IMR-90 (cell line): ENCODE measurements around the gene CPEB1. TPM values are rescaled to one million over a fixed set of nuclear protein-coding genes. Genes with fewer than 3 reads are reported as not detected.

Source experiments
- ATAC-seq: fragments of 200-7000 bp; cut with Tn5 transposase; 2 replicates; pipeline ENCODE4 v1.9.1; 2020; ENCODE audit warnings: low read depth, mild to moderate bottlenecking, moderate library complexity
- BruUV-seq: library from RNA; stranded (reverse); fragments of 400-500 nt; replicated peaks from 2 replicates; lab custom pipeline; 2021; lab: Mats Ljungman, UMichigan
- CTCF ChIA-PET: fragments of 300-600 bp; formaldehyde crosslinking; extraction: SDS; loops from one replicate; lab custom pipeline; 2021; ENCODE audit warnings: antibody characterized with exemption; lab: Yijun Ruan, JAX
- POLR2A ChIA-PET: fragments of 300-600 bp; sonication (Branson Sonifier 250); formaldehyde crosslinking; loops from one replicate; lab custom pipeline; 2022; ENCODE audit warnings: antibody characterized with exemption; ENCODE audit not compliant: unreplicated experiment; lab: Charles Lee
- DNase-seq: peaks from one replicate; pipeline ENCODE4 v3.0.0; 2013
- H2AFZ ChIP-seq: replicated peaks from 2 replicates; pipeline ENCODE3; 2013; ENCODE audit warnings: low read length, mild to moderate bottlenecking; ENCODE audit not compliant: poor library complexity
- H2AK5ac ChIP-seq: 2 replicates; pipeline ENCODE4 v1.6.1; 2013; ENCODE audit warnings: low read depth, low read length, inconsistent platforms
- H2AK9ac ChIP-seq: replicated peaks from 2 replicates; pipeline ENCODE3; 2013; ENCODE audit warnings: mild to moderate bottlenecking, low read depth, low read length, moderate library complexity; ENCODE audit not compliant: poor library complexity
- H2BK120ac ChIP-seq: 2 replicates; pipeline ENCODE4 v1.6.1; 2013; ENCODE audit warnings: low read depth, low read length, inconsistent platforms
- H2BK15ac ChIP-seq: 3 replicates; pipeline ENCODE4 v1.6.1; 2013; ENCODE audit warnings: low read depth, low read length, inconsistent platforms
- H2BK20ac ChIP-seq: 2 replicates; pipeline ENCODE4 v1.6.1; 2013; ENCODE audit warnings: low read depth, mild to moderate bottlenecking, inconsistent platforms, low read length, moderate library complexity
- H2BK5ac ChIP-seq: 2 replicates; pipeline ENCODE4 v1.6.1; 2013; ENCODE audit warnings: mild to moderate bottlenecking, low read depth, low read length, inconsistent platforms; ENCODE audit not compliant: poor library complexity, severe bottlenecking
- H3K14ac ChIP-seq: replicated peaks from 2 replicates; pipeline ENCODE4 v1.6.1; 2013; ENCODE audit warnings: low read depth, low read length, inconsistent platforms
- H3K18ac ChIP-seq: 2 replicates; pipeline ENCODE4 v1.6.1; 2013; ENCODE audit warnings: low read depth, low read length, control low read depth
- H3K23ac ChIP-seq: 2 replicates; pipeline ENCODE4 v1.6.1; 2013; ENCODE audit warnings: low read depth, low read length, inconsistent platforms
- H3K27ac ChIP-seq: 2 replicates; pipeline ENCODE4 v1.5.1; 2013; ENCODE audit warnings: mild to moderate bottlenecking, control low read depth, low read length; ENCODE audit not compliant: insufficient read depth
- H3K27me3 ChIP-seq: 2 replicates; pipeline ENCODE4 v1.6.1; 2013; ENCODE audit warnings: low read length; ENCODE audit not compliant: control insufficient read depth, insufficient read depth
- H3K36me3 ChIP-seq: 2 replicates; pipeline ENCODE4 v1.6.1; 2013; ENCODE audit warnings: low read length, mixed read lengths; ENCODE audit not compliant: control insufficient read depth, insufficient read depth
- H3K4ac ChIP-seq: 2 replicates; pipeline ENCODE4 v1.6.1; 2013; ENCODE audit warnings: low read depth, low read length, inconsistent platforms
- H3K4me1 ChIP-seq: 2 replicates; pipeline ENCODE4 v1.6.1; 2013; ENCODE audit warnings: low read length, mixed read lengths; ENCODE audit not compliant: control insufficient read depth, insufficient read depth
- H3K4me2 ChIP-seq: 2 replicates; pipeline ENCODE4 v1.6.1; 2013; ENCODE audit warnings: low read depth, mild to moderate bottlenecking, control low read depth, low read length, moderate library complexity
- H3K4me3 ChIP-seq: 2 replicates; pipeline ENCODE4 v1.5.1; 2013; ENCODE audit warnings: low read depth, mild to moderate bottlenecking, control low read depth, low read length, moderate library complexity; ENCODE audit not compliant: insufficient read depth
- H3K56ac ChIP-seq: 2 replicates; pipeline ENCODE4 v1.6.1; 2013; ENCODE audit warnings: low read length, inconsistent platforms; ENCODE audit not compliant: insufficient read depth; ENCODE audit errors: extremely low read depth
- H3K79me1 ChIP-seq, 2 experiments: 2 replicates each; pipeline ENCODE4 v1.6.1; 2013; ENCODE audit warnings: low read length in 2 of 2, inconsistent platforms in 1 of 2, low read depth in 1 of 2
- H3K9ac ChIP-seq: 2 replicates; pipeline ENCODE4 v1.6.1; 2013; ENCODE audit warnings: low read depth, low read length, control low read depth
- H3K9me1 ChIP-seq: 2 replicates; pipeline ENCODE4 v1.6.1; 2013; ENCODE audit warnings: low read length, inconsistent platforms; ENCODE audit not compliant: insufficient read depth
- H3K9me3 ChIP-seq: 2 replicates; pipeline ENCODE4 v1.6.1; 2013; ENCODE audit warnings: low read length; ENCODE audit not compliant: control insufficient read depth, insufficient read depth
- H4K20me1 ChIP-seq: 2 replicates; pipeline ENCODE4 v1.6.1; 2013; ENCODE audit warnings: low read length, inconsistent platforms; ENCODE audit not compliant: insufficient read depth
- H4K5ac ChIP-seq: 2 replicates; pipeline ENCODE4 v1.6.1; 2013; ENCODE audit warnings: mild to moderate bottlenecking, low read depth, low read length, control low read depth
- H4K8ac ChIP-seq, 2 experiments: 2 replicates each; pipeline ENCODE4 v1.6.1; 2013; ENCODE audit warnings: low read depth in 2 of 2, low read length in 2 of 2, control low read depth in 1 of 2, inconsistent platforms in 1 of 2
- H4K91ac ChIP-seq: 2 replicates; pipeline ENCODE4 v1.6.1; 2013; ENCODE audit warnings: low read depth, low read length, inconsistent platforms; ENCODE audit not compliant: insufficient read depth
- RCOR1 ChIP-seq: IDR thresholded peaks from 2 replicates; pipeline ENCODE4 v1.6.1; 2012; ENCODE audit warnings: mild to moderate bottlenecking, low read length, improper control_type of control experiment; ENCODE audit not compliant: insufficient replicate concordance
- WGBS, 2 experiments: methylation state at CpG; one replicate each; pipeline versions ENCODE4 v1.1.5 to v1.1.7; 2013; ENCODE audit warnings: missing lambda C conversion rate in 2 of 2; ENCODE audit not compliant: insufficient read length in 1 of 2; ENCODE audit errors: extremely low coverage in 2 of 2; 5-methylcytosine and 5-hydroxymethylcytosine counted together
- dilution Hi-C: fragments of 300-500 bp; cut with HindIII; formaldehyde crosslinking; loops from one replicate; pipeline ENCODE4 v1.14.3; 2018; ENCODE audit warnings: low sequenced_read_pairs; ENCODE audit not compliant: unreplicated experiment
- in situ Hi-C: fragments of 300-500 bp; cut with MboI; formaldehyde crosslinking; loops from 3 replicates; pipeline ENCODE4 v1.14.3; 2019; ENCODE audit warnings: low sequenced_read_pairs, inconsistent platforms, mixed read lengths
- intact Hi-C: fragments of 100-400 bp; cut with micrococcal nuclease; formaldehyde crosslinking; loops from 2 replicates; pipeline ENCODE4 v1.10.0; 2022
- polyA plus RNA-seq, 3 experiments: library from polyadenylated mRNA; depleted of rRNA; stranded (reverse); fragments of >200 nt; gene quantifications; 2 replicates each; pipeline ENCODE4 v1.2.3, GENCODE V29; 2012; ENCODE audit warnings: low replicate concordance in 1 of 3
- total RNA-seq: library from RNA; depleted of rRNA; stranded (reverse); fragments of >200 nt; gene quantifications from 2 replicates; pipeline ENCODE4 v1.2.3, GENCODE V29; 2012

CPEB1 gene
- total and polyA plus RNA-seq, 2 of the 4 experiments (the other 2 are of a cell fraction) = 8.9 to 12.5 TPM

GRCh38 chr15:82554351-82554750 lies 92.8 kb downstream of the CPEB1 start:
- ATAC-seq (no peak), DNase-seq (no peak)
- H3K4me2 ChIP-seq = no peak overlapping the region
- H3K9ac ChIP-seq = no peak overlapping the region
- no peak overlapping the region for H3K23ac ChIP-seq
- WGBS, 2 experiments = no CpG with 5 or more reads among the region's 1 CpG
- in situ Hi-C loops = no loop called here
- no peak overlapping the region for H3K56ac ChIP-seq
- no peak for TF ChIP-seq RCOR1
- no peak overlapping the region for H4K91ac ChIP-seq
- BruUV-seq = no TSS peak
- no peak overlapping the region for H3K14ac ChIP-seq
- no peak overlapping the region for H2AK9ac ChIP-seq
- H2BK15ac ChIP-seq = no peak overlapping the region
- H2AFZ ChIP-seq = no peak overlapping the region
- no peak overlapping the region for H2BK20ac ChIP-seq
- H3K9me1 ChIP-seq = no peaks in the 10 kb centered on the region; the same call in 1 of the 2 replicates
- intact Hi-C loops = no loop called here
- no peak overlapping the region for H3K4me3 ChIP-seq
- H4K8ac ChIP-seq = no peak overlapping the region
- H4K20me1 ChIP-seq = no peaks in the 10 kb centered on the region
- dilution Hi-C loops = no loop called here
- H2BK5ac ChIP-seq = no peak overlapping the region
- no peaks in the 10 kb centered on the region for H3K79me1 ChIP-seq
- no peak overlapping the region for H3K4ac ChIP-seq
- no peak overlapping the region for H2BK120ac ChIP-seq
- no peaks in the 10 kb centered on the region for H3K9me3 ChIP-seq
- peaks cover 2% of the 10 kb centered on the region for H3K36me3 ChIP-seq
- CTCF ChIA-PET = interaction anchor here (0.6 kb wide), 1 partner anchor 52 kb away, joined by 3 read pairs; no protein-coding TSS in a partner anchor
- POLR2A ChIA-PET = no interaction called here
- H3K27me3 ChIP-seq = no peaks in the 10 kb centered on the region
- no peak overlapping the region for H4K5ac ChIP-seq
- H3K27ac ChIP-seq = no peak overlapping the region
- no peak overlapping the region; the same call in 1 of the 2 replicates for H2AK5ac ChIP-seq
- no peak overlapping the region for H3K18ac ChIP-seq
- H3K4me1 ChIP-seq = no peaks in the 10 kb centered on the region
